GM18499 (cell line): Measurements from ENCODE around the gene KCNMB1.

Experiments
- ATAC-seq: cut with Tn5 transposase; IDR thresholded peaks from one replicate; pipeline ENCODE4 v1.9.1; 2021; ENCODE audit warnings: moderate number of reproducible peaks; ENCODE audit not compliant: insufficient read depth, unreplicated experiment

The KCNMB1 gene

GRCh38 chr5:170347022-170347567 is 42.1 kb downstream of the KCNMB1 start:
- ATAC-seq: no peak

- ATAC-seq: no peak
Measured at GRCh38 chr5:170345971-170346370, 43.2 kb downstream of the KCNMB1 start.

- no peak for ATAC-seq
Measured at GRCh38 chr5:170343177-170343576, 46.0 kb downstream of the KCNMB1 start.

GRCh38 chr5:170342153-170342725 is 46.9 kb downstream of the KCNMB1 start:
- ATAC-seq: no peak

- ATAC-seq: no peak
Measured at GRCh38 chr5:170341545-170341944, 47.6 kb downstream of the KCNMB1 start.

- no peak for ATAC-seq
Measured at GRCh38 chr5:170339780-170340167, 49.4 kb downstream of the KCNMB1 start.

- ATAC-seq: peak; percentile 95
Measured at GRCh38 chr5:170338933-170339779, 50.0 kb downstream of the KCNMB1 start.

- ATAC-seq: no peak
Measured at GRCh38 chr5:170338291-170338690, 50.9 kb downstream of the KCNMB1 start.

- ATAC-seq: no peak
Measured at GRCh38 chr5:170337045-170337733, 52.0 kb downstream of the KCNMB1 start.

GRCh38 chr5:170336065-170336464 is 53.1 kb downstream of the KCNMB1 start:
- ATAC-seq: no peak

GRCh38 chr5:170334626-170335025 is 54.5 kb downstream of the KCNMB1 start:
- ATAC-seq: no peak

GRCh38 chr5:170333161-170333910 is 55.8 kb downstream of the KCNMB1 start:
- no peak for ATAC-seq

- no peak for ATAC-seq
Measured at GRCh38 chr5:170332058-170332457, 57.1 kb downstream of the KCNMB1 start.

GRCh38 chr5:170330568-170331054 is 58.6 kb downstream of the KCNMB1 start:
- no peak for ATAC-seq

- no peak for ATAC-seq
Measured at GRCh38 chr5:170329524-170329923, 59.6 kb downstream of the KCNMB1 start.

- ATAC-seq: no peak
Measured at GRCh38 chr5:170327829-170328228, 61.3 kb downstream of the KCNMB1 start.

GRCh38 chr5:170327168-170327567 is 62.0 kb downstream of the KCNMB1 start:
- ATAC-seq: peak; percentile 42
